Hepatic stellate cell (primary cell): ENCODE results near the gene UTS2B.

Experiments
- DNase-seq: peaks from one replicate; pipeline ENCODE4 v3.0.0; 2011; ENCODE audit warnings: low spot score

UTS2B gene

GRCh38 chr3:191238321-191238817, 92.0 kb downstream of the UTS2B start:
- DNase-seq: no peak

GRCh38 chr3:191237047-191237882, 93.1 kb downstream of the UTS2B start:
- DNase-seq: no peak

- peak; percentile 9 for DNase-seq
These were observed 93.7 kb downstream of the UTS2B start for GRCh38 chr3:191236646-191237045.

- peak; percentile 20 for DNase-seq
These were observed 94.7 kb downstream of the UTS2B start for GRCh38 chr3:191235331-191236314.

DNA sequence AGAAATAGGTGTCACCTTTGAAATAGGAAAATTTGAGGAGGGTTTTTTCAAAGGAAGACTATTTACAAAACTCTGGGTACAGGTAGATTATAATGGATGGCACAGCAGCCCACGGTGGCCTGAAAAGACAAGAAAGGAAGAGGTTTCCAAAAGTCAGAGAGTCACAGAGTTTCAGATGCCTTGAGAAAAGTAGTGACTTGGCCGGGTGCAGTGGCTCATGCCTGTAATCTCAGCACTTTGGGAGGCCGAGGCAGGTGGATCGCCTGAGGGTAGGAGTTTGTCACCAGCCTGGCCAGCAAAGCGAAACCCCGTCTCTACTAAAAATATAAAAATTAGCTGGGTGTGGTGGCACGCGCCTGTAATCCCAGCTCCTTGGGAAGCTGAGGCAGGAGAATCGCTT, 96.1 kb downstream of the UTS2B start:
- no peak for DNase-seq

DNA sequence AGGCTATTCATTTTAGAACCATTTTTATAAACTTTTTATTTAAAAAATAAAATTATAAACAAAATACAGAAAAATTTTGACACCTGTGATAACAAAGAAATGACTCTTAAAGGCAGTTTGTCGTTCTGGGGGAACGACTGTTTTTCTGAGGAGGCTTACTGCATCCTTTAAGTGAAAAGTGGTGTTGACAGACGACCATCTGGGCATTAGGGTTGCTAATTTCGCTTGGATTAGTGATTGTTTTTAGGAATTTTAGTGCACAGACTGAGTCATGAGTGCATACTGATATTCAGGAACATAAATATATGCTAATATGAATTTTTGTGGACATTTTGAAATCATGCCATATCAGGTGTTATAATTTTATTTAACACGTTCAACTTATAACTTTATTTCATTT, 102.8 kb downstream of the UTS2B start:
- no peak for DNase-seq

- no peak for DNase-seq
These were observed 108.7 kb downstream of the UTS2B start for GRCh38 chr3:191221638-191222037.

DNA sequence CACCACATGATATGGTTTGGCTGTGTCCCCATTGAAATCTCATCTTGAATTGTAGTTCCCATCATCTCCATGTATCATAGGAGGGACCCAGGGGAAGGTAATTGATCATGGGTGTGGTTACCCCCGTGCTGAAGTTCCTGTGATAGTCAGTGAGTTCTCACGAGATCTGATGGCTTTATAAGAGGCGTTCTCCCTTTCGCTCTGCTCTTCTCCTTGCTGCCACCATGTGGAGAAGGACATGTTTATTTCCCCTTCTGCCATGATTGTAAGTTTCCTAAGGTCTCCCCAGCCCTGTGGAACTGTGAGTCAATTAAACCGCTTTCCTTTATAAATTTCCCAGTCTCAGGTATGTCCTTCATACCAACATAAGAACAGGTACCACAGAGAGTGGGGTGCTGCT, 109.4 kb downstream of the UTS2B start:
- no peak for DNase-seq

- peak; percentile 45 for DNase-seq
These were observed 113.0 kb downstream of the UTS2B start for GRCh38 chr3:191217301-191217700.
